Tibial nerve (tissue), 4 donors: ENCODE measurements around the gene NTM.

Source experiments
- EP300 ChIP-seq, 2 donors: sonication (generic); formaldehyde crosslinking; IDR thresholded peaks; one replicate each; pipeline ENCODE4 v1.6.1; 2017; ENCODE audit warnings: antibody characterized with exemption in 2 of 2, mild to moderate bottlenecking in 1 of 2
- TF ChIP-seq, protein P1 (sequence below), 5 experiments: fragments of 200-600 bp in 3 of 5; fragments of 450-650 bp in 2 of 5; sonication (generic) in 3 of 5; IDR thresholded peaks; one replicate each; pipeline ENCODE4 v1.5.1; 2016 to 2019; ENCODE audit warnings: antibody characterized with exemption in 5 of 5, mild to moderate bottlenecking in 3 of 5, moderate library complexity in 2 of 5

DNA sequence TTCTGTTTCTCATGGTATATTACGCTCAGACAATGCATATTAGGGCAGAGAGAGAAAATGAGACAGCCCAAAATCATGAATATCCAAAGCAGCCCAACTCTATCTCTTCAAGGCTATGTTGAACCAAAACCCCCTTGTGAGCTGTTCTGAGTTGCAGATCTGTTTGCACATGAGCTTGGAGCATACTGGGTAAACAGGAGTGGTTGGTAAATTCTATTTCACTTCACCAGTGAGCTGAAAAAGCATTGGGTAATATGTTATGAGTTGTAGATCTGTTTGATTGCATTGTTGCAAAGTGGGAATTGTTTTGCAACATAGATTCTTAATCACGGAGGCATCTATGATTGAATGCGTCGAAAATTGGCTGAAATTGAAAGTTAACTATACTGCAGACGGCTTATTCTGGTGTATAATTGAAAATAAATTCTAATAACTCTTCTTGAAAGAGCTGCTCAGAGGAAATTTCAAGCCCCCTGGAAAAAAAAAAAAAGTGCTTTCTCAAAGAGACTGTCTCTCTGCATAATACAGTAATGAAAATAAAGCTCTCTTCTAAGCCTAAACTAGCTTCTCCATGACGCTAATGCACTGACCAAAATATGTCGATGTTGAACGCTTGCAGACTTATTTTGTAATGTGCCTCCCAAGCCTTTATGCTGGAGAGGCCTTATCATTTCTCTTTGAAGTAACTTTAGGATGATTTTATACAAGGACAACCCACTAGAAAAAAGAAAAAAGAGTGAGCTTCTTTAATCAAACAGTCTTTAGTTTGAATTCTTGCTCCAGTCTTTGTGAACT is 263.7 kb downstream of the NTM start:
- TF ChIP-seq, protein P1, sequence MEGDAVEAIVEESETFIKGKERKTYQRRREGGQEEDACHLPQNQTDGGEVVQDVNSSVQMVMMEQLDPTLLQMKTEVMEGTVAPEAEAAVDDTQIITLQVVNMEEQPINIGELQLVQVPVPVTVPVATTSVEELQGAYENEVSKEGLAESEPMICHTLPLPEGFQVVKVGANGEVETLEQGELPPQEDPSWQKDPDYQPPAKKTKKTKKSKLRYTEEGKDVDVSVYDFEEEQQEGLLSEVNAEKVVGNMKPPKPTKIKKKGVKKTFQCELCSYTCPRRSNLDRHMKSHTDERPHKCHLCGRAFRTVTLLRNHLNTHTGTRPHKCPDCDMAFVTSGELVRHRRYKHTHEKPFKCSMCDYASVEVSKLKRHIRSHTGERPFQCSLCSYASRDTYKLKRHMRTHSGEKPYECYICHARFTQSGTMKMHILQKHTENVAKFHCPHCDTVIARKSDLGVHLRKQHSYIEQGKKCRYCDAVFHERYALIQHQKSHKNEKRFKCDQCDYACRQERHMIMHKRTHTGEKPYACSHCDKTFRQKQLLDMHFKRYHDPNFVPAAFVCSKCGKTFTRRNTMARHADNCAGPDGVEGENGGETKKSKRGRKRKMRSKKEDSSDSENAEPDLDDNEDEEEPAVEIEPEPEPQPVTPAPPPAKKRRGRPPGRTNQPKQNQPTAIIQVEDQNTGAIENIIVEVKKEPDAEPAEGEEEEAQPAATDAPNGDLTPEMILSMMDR (IDR thresholded peaks at IDR 0.05), result no peak
- TF ChIP-seq EP300 (IDR thresholded peaks at IDR 0.05), result no peak
